Activated CD4-positive, alpha-beta T cell treated with anti-CD3 and anti-CD28 coated beads, Interleukin-10, Interleukin-2, amounts not matched to agents 100 ng/mL and 50 ng/mL, durations not matched to agents 16 hours and 8 hours (primary cell): ENCODE measurements around the gene ZNF138.
"Not testable (repeated sequence)": the region's sequence is repeated elsewhere in the genome, so short reads cannot be mapped to it uniquely, and the experiment has no call there.

ENCODE experiments used
- DNase-seq: peaks from one replicate; pipeline ENCODE4 v3.0.0-alpha.2; 2020

Gene ZNF138

GRCh38 chr7:64839910-64840309 lies 45.7 kb downstream of the ZNF138 start:
- DNase-seq = no peak

GRCh38 chr7:64849250-64849923 lies 55.2 kb downstream of the ZNF138 start:
- DNase-seq = no peak

GRCh38 chr7:64849924-64850499 lies 55.8 kb downstream of the ZNF138 start:
- DNase-seq = no peak

- no peak for DNase-seq
Measured at GRCh38 chr7:64853679-64854078, 59.5 kb downstream of the ZNF138 start.

GRCh38 chr7:64854969-64855368 lies 60.7 kb downstream of the ZNF138 start:
- no peak for DNase-seq

- no peak for DNase-seq
Measured at GRCh38 chr7:64863021-64863420, 68.8 kb downstream of the ZNF138 start.

- DNase-seq = not testable (repeated sequence)
Measured at GRCh38 chr7:64863530-64863929, 69.3 kb downstream of the ZNF138 start.

- DNase-seq = no peak
Measured at GRCh38 chr7:64863969-64864368, 69.7 kb downstream of the ZNF138 start.

- DNase-seq = no peak
Measured at GRCh38 chr7:64867863-64868440, 73.7 kb downstream of the ZNF138 start.

- no peak for DNase-seq
Measured at GRCh38 chr7:64868499-64868898, 74.3 kb downstream of the ZNF138 start.

- DNase-seq = no peak
Measured at GRCh38 chr7:64869121-64869725, 75.0 kb downstream of the ZNF138 start.

GRCh38 chr7:64869912-64870562 lies 75.8 kb downstream of the ZNF138 start:
- DNase-seq = no peak

- DNase-seq = no peak
Measured at GRCh38 chr7:64870656-64871055, 76.4 kb downstream of the ZNF138 start.

- DNase-seq = no peak
Measured at GRCh38 chr7:64871761-64872160, 77.5 kb downstream of the ZNF138 start.

GRCh38 chr7:64872351-64873154 lies 78.3 kb downstream of the ZNF138 start:
- no peak for DNase-seq

GRCh38 chr7:64873155-64873500 lies 78.9 kb downstream of the ZNF138 start:
- DNase-seq = no peak

- no peak for DNase-seq
Measured at GRCh38 chr7:64873517-64873916, 79.3 kb downstream of the ZNF138 start.

GRCh38 chr7:64874114-64874513 lies 79.9 kb downstream of the ZNF138 start:
- no peak for DNase-seq

- no peak for DNase-seq
Measured at GRCh38 chr7:64874562-64875250, 80.5 kb downstream of the ZNF138 start.

- no peak for DNase-seq
Measured at GRCh38 chr7:64875258-64875657, 81.0 kb downstream of the ZNF138 start.

GRCh38 chr7:64875658-64876406 lies 81.6 kb downstream of the ZNF138 start:
- no peak for DNase-seq
